ENCODE results near the gene ZNF608. TPM values are rescaled to one million over a fixed set of nuclear protein-coding genes. Genes with fewer than 3 reads are reported as not detected.

Gene ZNF608
- total and polyA plus RNA-seq, 2 experiments from 2014 or later, result 20.5 to 42.4 TPM

- H3K27ac Mint-ChIP-seq, result no peak overlapping the region
- DNase-seq (ENCODE audit: low spot score), result no peak
- ATAC-seq, result no peak
- peaks cover 11% of the 10 kb centered on the region for H3K36me3 Mint-ChIP-seq (ENCODE audit: low read depth)
- no peak overlapping the region for H3K4me3 ChIP-seq
- H3F3A ChIP-seq (replicated peaks; ENCODE audit: low read depth), result no peaks in the 10 kb centered on the region
- TF ChIP-seq ETS1 (IDR thresholded peaks at IDR 0.05) (no peak), REST (IDR thresholded peaks at IDR 0.05; ENCODE audit: unreplicated experiment) (no peak), POLR2AphosphoS5 (IDR thresholded peaks at IDR 0.05; ENCODE audit: low read depth) (no peak), EZH2 (IDR thresholded peaks at IDR 0.05; ENCODE audit: low read depth, unreplicated experiment) (no peak), CREB1 (CRISPR knock-in tag; IDR thresholded peaks at IDR 0.05; ENCODE audit: low read depth) (no peak), ZNF331 (CRISPR knock-in tag; IDR thresholded peaks at IDR 0.05; ENCODE audit: low read depth) (no peak), ZNF462 (CRISPR knock-in tag; IDR thresholded peaks at IDR 0.05) (no peak), EZH2phosphoT487 (IDR thresholded peaks at IDR 0.05; ENCODE audit: unreplicated experiment) (no peak), ZNF114 (CRISPR knock-in tag; IDR thresholded peaks at IDR 0.05) (no peak), NANOG (IDR thresholded peaks at IDR 0.05; ENCODE audit: borderline replicate concordance) (no peak), STAT1 (IDR thresholded peaks at IDR 0.05; ENCODE audit: unreplicated experiment) (no peak), JUNB (IDR thresholded peaks at IDR 0.05; ENCODE audit: unreplicated experiment) (no peak), CTCF (conservative IDR thresholded peaks at IDR 0.05; ENCODE audit: low read depth in 2 of 2) (no peak)
- no peak overlapping the region for H2AFZ ChIP-seq
- peaks cover 35% of the 10 kb centered on the region for H3K4me1 ChIP-seq (ENCODE audit: insufficient read depth)
- H3K4me2 ChIP-seq, result no peak overlapping the region
- no peaks in the 10 kb centered on the region for H3K36me3 ChIP-seq (ENCODE audit: insufficient read depth)
- no peak overlapping the region for H3K4me3 Mint-ChIP-seq
- no peaks in the 10 kb centered on the region; the same call in 1 of the 2 replicates for H4K20me1 ChIP-seq (replicated peaks; ENCODE audit: insufficient read depth)
- no peaks in the 10 kb centered on the region for H3K27me3 ChIP-seq (ENCODE audit: insufficient read depth)
- no peaks in the 10 kb centered on the region for H3K27me3 Mint-ChIP-seq (ENCODE audit: insufficient read depth, low read depth, poor library complexity)
- no peaks in the 10 kb centered on the region; the same call in 2 of the 3 replicates for H3K9me3 Mint-ChIP-seq
- H3K4me1 Mint-ChIP-seq, result peaks cover 64% of the 10 kb centered on the region
- H3K79me2 ChIP-seq (replicated peaks; ENCODE audit: insufficient read depth), result peaks cover 100% of the 10 kb centered on the region
- peaks cover 13% of the 10 kb centered on the region for H3K9me2 ChIP-seq (ENCODE audit: insufficient read depth)
- H3K27ac ChIP-seq (ENCODE audit: low read depth), result no peak overlapping the region
Observed at GRCh38 chr5:124728331-124728967, 18.0 kb downstream of the ZNF608 start.

All from GM23338 (cell line).